Lung (tissue), 12 donors: ENCODE results near the gene TIGD3. TPM values are rescaled to one million over a fixed set of nuclear protein-coding genes. Genes with fewer than 3 reads are reported as not detected.

Source experiments
- ATAC-seq: fragments of 200-7000 bp; cut with Tn5 transposase; one replicate; pipeline ENCODE4 v1.9.1; 2020; ENCODE audit warnings: moderate number of reproducible peaks; ENCODE audit not compliant: insufficient read depth, low FRiP score
- DNase-seq, 3 donors: peaks; one replicate each; pipeline ENCODE4 v3.0.0-alpha.2; 2013 to 2017
- H3K27ac ChIP-seq, 2 donors: one replicate each; pipeline ENCODE4 v1.5.1; 2013; ENCODE audit warnings: mild to moderate bottlenecking in 2 of 2, moderate library complexity in 2 of 2, control low read depth in 1 of 2, inconsistent platforms in 1 of 2, low read depth in 1 of 2, low read length in 1 of 2
- H3K27me3 ChIP-seq, 3 donors: one replicate each; pipeline ENCODE4 v1.5.1; 2013; ENCODE audit warnings: low read length in 2 of 3; ENCODE audit not compliant: control insufficient read depth in 3 of 3, insufficient read depth in 3 of 3
- H3K36me3 ChIP-seq, 4 donors: one replicate each; pipeline ENCODE4 v1.5.1; 2013; ENCODE audit warnings: low read length in 4 of 4, mild to moderate bottlenecking in 1 of 4, moderate library complexity in 1 of 4; ENCODE audit not compliant: control insufficient read depth in 4 of 4, insufficient read depth in 4 of 4
- H3K4me1 ChIP-seq, 5 donors: one replicate each; pipeline ENCODE4 v1.5.1; 2013; ENCODE audit warnings: low read length in 5 of 5, mild to moderate bottlenecking in 2 of 5, moderate library complexity in 1 of 5; ENCODE audit not compliant: control insufficient read depth in 5 of 5, insufficient read depth in 5 of 5
- H3K4me3 ChIP-seq: one replicate; pipeline ENCODE4 v1.5.1; 2013; ENCODE audit warnings: mild to moderate bottlenecking, control low read depth, moderate library complexity
- H3K9ac ChIP-seq, 2 donors: one replicate each; pipeline ENCODE4 v1.5.1; 2013; ENCODE audit warnings: low read length in 2 of 2, control low read depth in 1 of 2; ENCODE audit not compliant: insufficient read depth in 1 of 2
- H3K9me3 ChIP-seq, 4 donors: one replicate each; pipeline ENCODE4 v1.5.1; 2013; ENCODE audit warnings: low read length in 3 of 4, mild to moderate bottlenecking in 1 of 4, moderate library complexity in 1 of 4; ENCODE audit not compliant: control insufficient read depth in 4 of 4, insufficient read depth in 3 of 4
- CTCF ChIP-seq: IDR thresholded peaks from 2 replicates; pipeline ENCODE4 v1.5.1; 2012; ENCODE audit warnings: mild to moderate bottlenecking; ENCODE audit errors: control extremely low read depth, extremely low read depth
- WGBS, 2 donors: extraction: QIAGEN DNeasy Blood & Tissue Kit; methylation state at CpG; one replicate each; pipeline ENCODE4 v1.1.7; 2013; 5-methylcytosine and 5-hydroxymethylcytosine counted together
- polyA plus RNA-seq, 2 donors: library from polyadenylated mRNA; stranded (reverse); fragments of 200-250 nt; gene quantifications; one replicate each; pipeline ENCODE4 v1.2.1, GENCODE V29; 2013
- total RNA-seq, 2 donors: library from RNA; depleted of rRNA in 1 of 2; stranded (reverse); fragments of >200 nt in 1 of 2; gene quantifications; one replicate each; pipeline ENCODE4 v1.2.1, GENCODE V29; 2014 to 2021
- donor health status: control.
- donor health status: control.
- donor health status: Bipolar disorder and iron deficiency.
- donor health status: healthy.
- donor health status: DM: yes; HTN: yes; CAD: no.

Gene TIGD3
- total and polyA plus RNA-seq, 4 donors = 0.21 to 0.27 (median 0.24) TPM; not detected in 1

DNA sequence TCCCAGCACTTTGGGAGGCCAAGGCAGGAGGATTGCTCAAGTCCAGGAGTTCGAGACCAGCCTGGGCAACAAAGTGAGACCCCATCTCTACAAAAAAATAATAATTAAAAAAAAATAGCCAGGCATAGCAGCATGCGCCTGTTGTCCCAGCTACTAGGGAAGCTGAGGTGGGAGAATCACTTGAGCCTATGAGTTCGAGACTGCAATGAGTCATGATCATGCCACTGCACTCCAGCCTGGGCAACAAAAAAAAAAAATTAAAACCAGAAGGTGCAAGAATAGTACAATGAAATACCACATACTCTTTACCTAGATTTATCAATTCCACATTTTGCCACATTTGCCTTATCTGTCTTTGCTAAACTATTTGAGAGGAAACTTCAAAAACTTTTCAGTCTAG, 12.7 kb upstream of the TIGD3 start:
- Histone ChIP-seq H3K9me3 (no peaks in the 10 kb centered on the region), H3K36me3 (peaks cover 44 to 63% (median 53%) of the 10 kb centered on the region in 4 donors), H3K27ac (no peak overlapping the region), H3K4me3 (no peak overlapping the region), H3K27me3 (no peaks in the 10 kb centered on the region), H3K4me1 (no peaks in the 10 kb centered on the region), H3K9ac (no peak overlapping the region)
- no peak for TF ChIP-seq CTCF
- ATAC-seq (no peak), DNase-seq (no peak)
- 94 to 95% methylated on average over 3 of the region's 3 CpGs for WGBS, 2 donors

DNA sequence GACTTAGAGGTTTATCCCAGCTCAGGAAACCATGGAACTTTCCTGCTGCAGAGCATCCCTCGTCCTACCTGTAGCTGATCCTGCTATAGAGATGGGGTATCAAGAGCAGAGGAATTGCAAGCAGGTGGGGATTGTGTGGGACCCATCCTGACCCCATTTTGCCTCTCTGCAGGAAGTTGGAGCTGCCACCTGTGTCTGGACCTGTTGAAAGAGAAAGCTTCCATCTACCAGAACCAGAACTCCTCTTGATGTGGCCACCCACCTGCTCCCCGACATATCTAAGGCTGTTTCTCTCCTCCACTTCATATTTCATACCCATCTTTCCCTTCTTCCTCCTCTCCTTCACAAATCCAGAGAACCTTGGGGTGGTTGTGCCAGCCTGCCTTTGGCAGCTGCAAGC, 3.0 kb upstream of the TIGD3 start:
- H3K27me3 ChIP-seq = peaks cover 0 to 4% (median 4%) of the 10 kb centered on the region in 3 donors
- ATAC-seq (no peak), DNase-seq (no peak)
- H3K4me3 ChIP-seq = no peak overlapping the region
- TF ChIP-seq CTCF = no peak
- H3K36me3 ChIP-seq = peaks cover 28 to 36% (median 30%) of the 10 kb centered on the region in 4 donors
- H3K27ac ChIP-seq = no peak overlapping the region
- 93 to 98% methylated on average over 2 of the region's 2 CpGs for WGBS, 2 donors
- peaks cover 0 to 13% (median 6%) of the 10 kb centered on the region in 5 donors for H3K4me1 ChIP-seq
- no peak overlapping the region for H3K9ac ChIP-seq
- no peaks in the 10 kb centered on the region for H3K9me3 ChIP-seq

DNA sequence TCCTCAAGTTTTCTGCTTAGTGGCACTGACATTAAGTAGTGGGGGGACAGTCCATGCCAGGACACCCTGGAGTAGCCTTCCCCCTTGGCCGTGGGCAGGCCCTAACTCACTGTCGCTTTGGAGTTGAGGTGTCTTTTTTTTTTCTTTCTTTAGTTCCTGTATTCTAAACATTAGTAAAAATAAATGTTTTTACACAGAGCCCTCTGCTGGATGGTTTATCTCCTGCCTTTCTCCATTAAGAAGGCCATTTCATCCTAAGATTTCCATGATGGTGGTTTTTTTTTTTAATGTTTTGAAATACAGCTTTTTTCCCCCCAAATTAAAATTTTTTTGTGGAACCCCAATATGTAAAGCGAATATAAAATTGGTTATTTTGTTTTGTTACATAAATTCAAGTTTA, 1.8 kb upstream of the TIGD3 start:
- 58 to 75% methylated on average over 3 of the region's 3 CpGs for WGBS, 2 donors
- Histone ChIP-seq H3K9ac (no peak overlapping the region), H3K27ac (no peak overlapping the region), H3K9me3 (no peaks in the 10 kb centered on the region), H3K4me3 (no peak overlapping the region), H3K36me3 (peaks cover 23 to 32% (median 27%) of the 10 kb centered on the region in 4 donors), H3K27me3 (peaks cover 0 to 8% (median 7%) of the 10 kb centered on the region in 3 donors), H3K4me1 (peaks cover 0 to 13% (median 6%) of the 10 kb centered on the region in 5 donors)
- TF ChIP-seq CTCF = no peak
- DNase-seq = peak in 2 of 3 donors; percentile 22 to 40
- no peak for ATAC-seq

- no peak for DNase-seq
- H3K27me3 ChIP-seq = peaks cover 0 to 8% (median 8%) of the 10 kb centered on the region in 3 donors
- no peak for TF ChIP-seq CTCF
- no peaks in the 10 kb centered on the region for H3K9me3 ChIP-seq
- WGBS, 2 donors = 86 to 95% methylated on average over 7 of the region's 7 CpGs
- ATAC-seq = no peak
- H3K4me1 ChIP-seq = peaks cover 0 to 13% (median 6%) of the 10 kb centered on the region in 5 donors
- H3K36me3 ChIP-seq = peaks cover 21 to 27% (median 25%) of the 10 kb centered on the region in 4 donors
- H3K4me3 ChIP-seq = no peak overlapping the region
- no peak overlapping the region for H3K27ac ChIP-seq
- no peak overlapping the region for H3K9ac ChIP-seq
Observed at GRCh38 chr11:65353376-65353775, 1.2 kb upstream of the TIGD3 start.
